ENCODE results near the gene PTPRN2.
A peak's percentile ranks its signal among the peaks of the same experiment; 100 is the strongest.

The PTPRN2 gene

GRCh38 chr7:158329014-158329610 is 258.5 kb downstream of the PTPRN2 start:
- no peak for DNase-seq

GRCh38 chr7:158328376-158329013 is 259.1 kb downstream of the PTPRN2 start:
- no peak for DNase-seq

- DNase-seq: peak; percentile 71
Measured at GRCh38 chr7:158327571-158328180, 259.9 kb downstream of the PTPRN2 start.

- no peak for DNase-seq
Measured at GRCh38 chr7:158327012-158327411, 260.6 kb downstream of the PTPRN2 start.

- DNase-seq: no peak
Measured at GRCh38 chr7:158325530-158326381, 261.9 kb downstream of the PTPRN2 start.

- no peak for DNase-seq
Measured at GRCh38 chr7:158324397-158325360, 262.9 kb downstream of the PTPRN2 start.

- DNase-seq: no peak
Measured at GRCh38 chr7:158323741-158324396, 263.8 kb downstream of the PTPRN2 start.

- DNase-seq: no peak
Measured at GRCh38 chr7:158322616-158323530, 264.8 kb downstream of the PTPRN2 start.

GRCh38 chr7:158321936-158322615 is 265.5 kb downstream of the PTPRN2 start:
- no peak for DNase-seq

- DNase-seq: no peak
Measured at GRCh38 chr7:158321056-158321700, 266.4 kb downstream of the PTPRN2 start.

GRCh38 chr7:158320328-158320727 is 267.3 kb downstream of the PTPRN2 start:
- DNase-seq: no peak

- DNase-seq: no peak
Measured at GRCh38 chr7:158318511-158318913, 269.1 kb downstream of the PTPRN2 start.

- DNase-seq: no peak
Measured at GRCh38 chr7:158317238-158318205, 270.1 kb downstream of the PTPRN2 start.

GRCh38 chr7:158316466-158317031 is 271.1 kb downstream of the PTPRN2 start:
- no peak for DNase-seq

GRCh38 chr7:158315881-158316280 is 271.7 kb downstream of the PTPRN2 start:
- no peak for DNase-seq

GRCh38 chr7:158315326-158315725 is 272.3 kb downstream of the PTPRN2 start:
- DNase-seq: no peak

GRCh38 chr7:158314394-158314793 is 273.2 kb downstream of the PTPRN2 start:
- DNase-seq: no peak

GRCh38 chr7:158313931-158314330 is 273.7 kb downstream of the PTPRN2 start:
- DNase-seq: no peak

Data from NCI-H2171 (cell line).